Activated CD4-positive, alpha-beta T cell treated with anti-CD3 and anti-CD28 coated beads, Interleukin-2, amount 50 U/mL, for 48 hours (primary cell): Measurements from ENCODE around the gene RPA1.
A peak's percentile ranks its signal among the peaks of the same experiment; 100 is the strongest.
"Not testable (repeated sequence)": the region's sequence is repeated elsewhere in the genome, so short reads cannot be mapped to it uniquely, and the experiment has no call there.

Experiments used
- DNase-seq, 2 experiments: peaks; one replicate each; pipeline ENCODE4 v3.0.0-alpha.2; 2020

The RPA1 gene

DNA sequence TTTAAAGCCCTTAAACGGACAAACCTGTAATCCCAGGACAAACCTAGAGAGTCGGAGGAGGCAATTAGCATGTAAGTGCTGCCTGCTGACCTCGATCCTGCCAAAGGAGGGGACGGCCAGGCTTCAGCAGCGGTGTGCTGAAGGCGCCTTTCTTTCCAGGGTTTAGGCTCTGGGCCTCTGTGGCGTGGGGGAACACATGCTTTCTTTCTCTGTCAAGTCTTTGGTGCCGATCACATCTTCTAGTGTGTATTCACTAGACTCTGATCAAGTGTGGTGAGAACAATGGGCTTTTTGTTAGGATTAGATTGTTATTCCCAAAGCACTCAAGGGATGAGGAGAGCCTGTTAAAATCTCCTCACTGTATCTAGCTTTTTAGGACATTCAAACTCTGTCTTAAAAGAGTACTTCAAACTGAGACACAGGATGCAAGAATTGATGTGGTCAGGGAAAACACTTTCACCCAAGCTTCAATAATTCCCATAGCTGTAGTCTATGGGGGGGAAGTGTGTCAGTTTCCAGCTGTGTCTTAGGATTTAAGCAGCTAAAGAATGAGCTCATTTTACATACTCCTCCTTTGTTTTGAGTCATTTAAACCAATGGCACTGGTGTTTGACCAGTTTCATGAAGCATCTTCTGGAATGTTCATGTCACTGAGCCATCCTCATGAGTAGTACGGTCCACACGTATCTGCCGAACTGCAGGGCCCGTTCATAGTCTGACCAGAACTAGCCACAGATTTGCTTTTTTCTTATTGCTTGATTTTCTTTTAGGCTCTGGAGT is 51.2 kb downstream of the RPA1 start:
- DNase-seq: no peak

DNA sequence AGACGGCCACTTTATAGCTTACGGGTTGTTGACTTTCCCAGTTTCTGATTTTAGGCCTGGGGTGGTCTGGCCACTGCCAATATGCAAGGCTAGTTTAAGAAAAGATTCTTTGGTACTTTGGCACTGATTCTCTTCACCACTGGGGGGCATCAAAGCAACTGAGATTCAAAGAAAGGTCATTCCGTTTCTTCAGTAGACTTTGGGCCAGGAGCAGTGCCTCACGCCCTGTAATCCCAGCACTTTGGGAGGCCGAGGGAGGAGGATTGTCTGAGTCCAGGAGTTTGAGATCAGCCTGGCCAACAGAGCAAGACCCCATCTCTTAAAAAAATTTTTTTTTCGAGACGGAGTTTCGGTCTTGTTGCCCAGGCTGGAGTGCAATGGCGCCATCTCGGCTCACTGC is 53.0 kb downstream of the RPA1 start:
- DNase-seq: peak in 1 of 2 experiments; percentile 23

DNA sequence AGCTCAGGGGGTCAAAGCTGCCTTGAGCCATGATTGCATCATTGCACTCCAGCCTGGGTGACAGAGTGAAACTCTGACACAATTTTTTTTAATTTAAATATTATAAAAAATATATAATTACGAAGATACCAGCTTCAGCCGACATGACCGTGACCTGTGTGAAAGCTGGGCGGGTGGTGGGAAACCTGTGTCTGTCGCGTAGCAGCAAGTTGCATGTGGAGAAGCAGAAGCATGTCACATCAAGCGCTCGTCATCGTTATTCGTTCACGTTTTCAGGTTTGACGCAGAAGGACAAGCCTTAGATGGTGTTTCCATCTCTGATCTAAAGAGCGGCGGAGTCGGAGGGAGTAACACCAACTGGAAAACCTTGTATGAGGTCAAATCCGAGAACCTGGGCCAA is 53.7 kb downstream of the RPA1 start:
- DNase-seq: no peak

DNA sequence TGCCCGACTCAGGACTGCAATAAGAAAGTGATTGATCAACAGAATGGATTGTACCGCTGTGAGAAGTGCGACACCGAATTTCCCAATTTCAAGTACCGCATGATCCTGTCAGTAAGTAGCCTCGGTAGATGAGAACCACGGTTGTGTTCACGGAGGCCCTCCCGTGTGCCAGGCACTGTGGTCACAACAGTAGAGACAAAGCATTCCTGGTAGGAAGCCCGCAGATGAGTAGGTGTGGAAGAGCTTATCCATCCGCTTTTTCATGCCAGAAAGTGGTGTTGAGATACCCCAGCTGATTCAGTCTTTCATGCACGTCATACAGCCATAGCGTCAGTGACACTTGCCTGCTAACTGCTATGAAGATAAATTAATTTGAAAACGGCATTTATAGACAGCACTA is 58.9 kb downstream of the RPA1 start:
- no peak for DNase-seq

DNA sequence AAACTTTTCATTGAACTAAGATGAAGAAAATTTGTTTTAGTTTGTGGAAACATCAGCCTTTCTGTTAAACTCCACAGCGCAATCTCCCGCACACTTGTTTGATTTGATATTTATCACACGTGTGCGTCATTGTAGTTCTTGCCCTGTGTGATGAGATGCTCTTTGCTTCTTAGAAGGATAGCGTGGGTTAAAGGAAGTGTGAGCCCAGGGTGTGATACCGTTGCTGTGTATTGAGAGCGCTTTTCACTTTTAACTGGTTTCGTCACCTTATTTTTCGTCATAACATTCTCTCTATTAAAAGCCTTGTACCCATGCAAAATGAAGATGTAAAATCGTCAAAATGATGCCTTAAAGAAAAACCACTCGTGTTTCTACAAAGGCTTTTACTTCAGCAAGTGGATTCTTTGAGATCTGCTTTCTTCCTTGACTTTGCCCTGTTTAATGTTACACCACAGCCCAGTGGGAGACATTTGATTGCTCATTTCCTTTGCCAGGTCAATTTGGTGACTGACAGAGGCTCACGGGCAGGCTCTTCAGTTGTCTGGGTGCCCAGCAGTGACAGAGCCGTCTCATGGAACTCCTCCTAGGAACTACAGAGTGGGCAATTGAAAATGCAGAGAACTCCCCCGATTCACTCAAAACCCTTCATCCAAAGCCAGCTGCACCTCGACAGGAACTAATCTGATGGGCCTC is 61.1 kb downstream of the RPA1 start:
- DNase-seq: no peak

DNA sequence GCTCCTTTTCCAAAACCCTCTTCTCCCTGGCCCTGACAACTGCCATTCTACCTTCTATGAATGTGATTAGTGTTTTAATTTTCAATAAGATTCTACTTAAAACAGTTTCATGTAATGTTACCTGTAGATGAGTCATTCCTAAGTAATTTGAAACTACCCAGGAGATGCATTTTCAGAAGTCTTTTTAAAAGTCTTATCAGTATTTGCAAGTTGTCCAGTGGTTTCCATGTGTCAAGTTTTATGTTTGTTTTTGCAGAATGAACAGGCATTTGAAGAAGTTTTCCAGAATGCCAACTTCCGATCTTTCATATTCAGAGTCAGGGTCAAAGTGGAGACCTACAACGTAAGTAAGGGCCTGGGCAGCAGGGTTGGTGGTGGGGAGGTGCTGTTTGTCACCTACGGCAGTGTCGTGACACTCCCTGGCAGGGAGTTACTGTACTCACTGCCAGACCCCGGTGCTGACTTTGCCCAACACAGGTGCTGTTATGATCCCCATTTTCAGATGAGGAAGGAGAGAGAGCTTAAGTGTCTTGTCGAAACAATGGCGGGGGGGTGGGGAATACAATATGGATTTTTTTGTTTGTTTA is 65.0 kb downstream of the RPA1 start:
- DNase-seq: no peak

DNA sequence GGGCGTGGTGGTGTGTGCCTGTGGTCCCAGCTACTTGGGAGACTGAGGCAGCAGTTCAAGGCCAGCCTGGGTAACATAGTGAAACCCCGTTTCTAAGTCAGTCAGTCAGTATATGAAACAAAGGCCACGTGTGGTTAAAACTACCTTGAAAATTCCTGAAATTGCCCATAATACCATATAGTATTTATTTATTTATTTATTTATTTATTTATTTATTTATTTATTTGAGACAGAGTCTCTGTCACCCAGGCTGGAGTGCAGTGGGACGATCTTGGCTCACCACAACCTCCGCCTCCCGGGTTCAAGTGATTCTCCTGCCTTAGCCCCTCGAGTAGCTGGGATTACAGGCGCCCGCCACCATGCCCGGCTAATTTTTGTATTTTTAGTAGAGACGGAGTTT is 65.7 kb downstream of the RPA1 start:
- DNase-seq: not testable (repeated sequence)

DNA sequence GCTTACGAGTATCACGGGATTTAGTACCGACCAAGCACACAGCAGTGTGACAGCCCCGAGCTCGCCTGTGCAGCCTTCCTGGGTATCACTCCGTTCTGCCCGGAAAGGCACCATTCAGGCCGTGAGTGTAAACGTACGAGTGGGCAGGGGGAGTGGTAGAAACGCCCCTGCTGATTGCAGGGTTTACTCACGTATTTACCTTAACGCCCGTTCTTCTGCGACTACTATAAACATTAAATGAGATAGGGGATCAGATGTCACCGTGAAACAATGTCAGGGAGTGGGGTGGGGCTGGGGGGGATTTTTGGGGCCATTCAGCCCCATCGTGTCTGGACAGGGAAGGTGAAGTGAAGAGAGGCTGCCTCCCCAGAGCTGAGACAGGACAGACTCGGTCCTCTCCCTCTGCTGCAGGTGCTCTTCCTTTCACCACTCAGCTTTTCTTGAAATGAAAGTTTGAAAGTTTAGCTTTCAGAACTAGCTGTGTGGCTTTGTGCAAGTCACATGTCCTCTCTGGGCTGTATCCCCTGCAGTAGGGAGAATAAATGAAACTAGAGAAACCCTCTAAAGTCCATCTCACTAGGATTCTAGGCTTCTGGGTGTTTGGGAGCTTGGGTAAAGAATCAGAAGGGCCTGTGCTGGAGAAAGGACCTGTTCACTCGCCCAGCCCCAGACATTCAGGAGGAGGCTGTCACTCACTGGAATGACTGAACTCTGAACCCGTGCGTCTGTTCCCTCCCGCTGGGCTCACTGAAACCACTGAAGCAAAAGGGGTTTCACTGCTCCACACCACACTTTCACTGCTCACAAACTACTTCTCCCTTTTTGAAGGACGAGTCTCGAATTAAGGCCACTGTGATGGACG is 66.7 kb downstream of the RPA1 start:
- no peak for DNase-seq

DNA sequence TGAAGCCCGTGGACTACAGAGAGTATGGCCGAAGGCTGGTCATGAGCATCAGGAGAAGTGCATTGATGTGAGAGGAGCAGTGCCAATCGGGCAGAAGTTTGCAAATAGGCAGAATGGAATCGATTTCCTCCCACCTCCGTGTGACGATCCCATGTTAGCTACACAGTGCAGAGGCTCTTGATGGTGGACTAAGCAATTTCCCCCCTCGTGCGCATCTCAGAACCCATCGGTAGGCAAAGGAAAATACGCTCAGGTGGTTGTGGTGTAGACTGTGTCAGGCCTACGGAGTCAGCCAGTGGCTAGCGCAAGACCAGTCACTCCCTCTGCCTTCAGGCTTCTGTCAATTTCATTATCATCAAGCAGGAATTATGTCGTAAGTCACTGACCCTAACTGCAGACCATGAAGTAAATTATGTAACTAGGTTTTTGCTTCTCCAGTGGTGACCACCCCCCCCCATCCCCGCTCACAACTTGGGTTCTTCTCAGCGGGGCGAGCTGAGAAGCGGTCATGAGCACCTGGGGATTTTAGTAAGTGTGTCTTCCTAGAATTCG is 67.4 kb downstream of the RPA1 start:
- DNase-seq: no peak

DNA sequence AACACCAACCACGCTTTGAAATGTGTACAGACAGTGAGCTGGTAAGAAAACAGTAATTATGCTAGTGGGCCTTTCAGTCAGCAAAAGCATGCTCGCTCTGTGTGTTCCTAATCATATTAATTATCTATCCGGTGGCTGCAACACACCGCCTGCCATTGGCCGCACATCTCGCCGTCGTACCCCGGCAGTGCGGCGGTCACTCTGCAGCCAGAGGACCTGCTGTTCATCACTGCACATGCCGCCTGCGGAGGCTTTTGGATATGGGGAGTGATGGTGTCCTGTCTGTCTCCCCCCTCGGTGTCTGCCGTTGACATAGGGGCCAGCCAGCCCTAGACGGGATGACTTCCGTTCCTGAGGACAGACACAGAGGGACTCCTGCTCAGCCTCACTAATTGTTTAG is 68.5 kb downstream of the RPA1 start:
- DNase-seq: no peak

DNA sequence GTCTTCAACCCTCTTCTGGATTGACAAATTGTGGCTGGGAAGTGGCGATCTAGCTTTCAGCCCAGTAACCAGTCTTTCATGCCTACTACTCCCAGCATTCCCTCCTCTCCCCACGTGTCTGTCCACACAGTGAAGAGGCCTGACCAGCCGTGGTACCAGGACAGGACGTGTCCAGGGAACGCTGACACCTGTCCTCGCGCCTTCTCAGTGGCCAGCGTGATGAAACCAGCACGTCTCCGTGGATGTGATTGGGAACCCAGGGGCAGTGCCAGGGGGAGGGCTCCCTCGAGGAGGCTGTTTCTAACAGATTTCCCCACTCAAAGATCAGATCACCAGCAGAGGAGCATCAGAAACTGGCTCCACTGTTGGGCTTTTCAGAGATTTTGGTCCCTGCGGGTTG is 69.1 kb downstream of the RPA1 start:
- DNase-seq: no peak

DNA sequence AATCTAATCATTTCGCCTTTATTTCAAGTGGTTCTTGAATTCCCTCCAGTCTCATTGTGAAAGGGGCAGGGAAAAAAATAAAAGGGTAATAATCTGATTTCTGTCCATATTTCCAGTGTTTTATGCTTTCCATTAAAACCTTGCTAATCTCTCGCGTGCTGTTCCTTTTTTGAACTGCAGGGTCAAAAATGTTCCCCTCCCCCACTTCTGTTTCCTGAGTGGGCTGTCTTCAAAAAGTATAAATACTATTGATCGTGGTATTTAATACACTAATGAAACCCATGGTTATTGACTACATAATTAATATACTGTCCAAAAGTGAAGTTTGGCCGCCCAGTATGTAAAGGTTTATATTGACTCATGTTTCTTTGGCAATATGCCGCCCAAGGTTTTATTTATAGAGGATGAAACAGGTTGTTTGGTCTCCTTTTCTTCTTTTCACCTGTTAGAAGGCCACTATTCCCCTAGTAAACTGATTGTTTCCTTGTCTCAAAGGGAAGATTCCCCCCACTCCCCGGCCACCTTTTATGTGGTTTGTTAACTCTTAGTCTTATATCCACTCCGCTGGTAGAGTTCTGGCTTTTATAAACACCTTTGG is 69.7 kb downstream of the RPA1 start:
- no peak for DNase-seq

DNA sequence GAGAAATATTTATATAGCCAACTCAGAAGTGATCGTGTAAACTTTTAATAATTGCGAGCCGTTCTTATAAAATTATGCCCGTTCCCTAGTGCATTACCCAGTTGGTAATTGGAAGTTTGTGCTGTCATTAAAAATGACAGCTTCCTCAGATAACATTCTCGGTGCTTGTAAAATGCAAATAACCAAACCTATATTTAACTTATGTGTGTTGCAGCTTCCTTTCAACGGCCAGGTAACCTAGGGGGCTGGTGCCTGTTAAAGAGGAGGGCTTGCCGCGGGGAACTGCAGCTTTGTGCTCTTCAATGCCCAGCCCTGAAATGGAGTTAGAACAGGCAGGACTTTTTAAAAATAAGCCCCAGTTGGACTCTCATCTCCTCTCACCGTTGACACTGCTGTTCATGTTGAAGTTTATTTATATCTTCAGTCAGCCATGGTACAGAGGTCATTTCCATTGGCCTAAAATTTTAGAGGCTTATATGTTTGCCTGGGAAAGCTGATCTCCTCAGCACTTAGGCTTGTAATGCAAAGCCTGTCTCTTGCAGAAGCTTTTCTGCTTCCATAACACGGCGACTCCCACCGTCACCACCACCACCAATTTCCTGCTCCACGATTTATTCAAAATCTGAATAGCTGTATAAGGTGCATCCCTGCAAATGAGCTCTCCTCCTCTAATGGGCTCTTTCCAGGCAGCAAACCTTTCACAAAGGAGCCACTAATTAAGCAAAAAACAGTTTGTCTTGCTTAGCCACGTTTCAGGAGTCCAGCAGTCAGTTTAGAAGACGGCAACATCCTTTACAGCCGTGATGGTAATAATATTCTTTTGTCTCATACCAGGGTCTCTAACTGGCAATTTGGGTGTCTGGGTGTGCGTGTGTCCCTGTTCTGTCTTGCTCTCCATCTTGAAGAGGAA is 74.7 kb downstream of the RPA1 start:
- no peak for DNase-seq

DNA sequence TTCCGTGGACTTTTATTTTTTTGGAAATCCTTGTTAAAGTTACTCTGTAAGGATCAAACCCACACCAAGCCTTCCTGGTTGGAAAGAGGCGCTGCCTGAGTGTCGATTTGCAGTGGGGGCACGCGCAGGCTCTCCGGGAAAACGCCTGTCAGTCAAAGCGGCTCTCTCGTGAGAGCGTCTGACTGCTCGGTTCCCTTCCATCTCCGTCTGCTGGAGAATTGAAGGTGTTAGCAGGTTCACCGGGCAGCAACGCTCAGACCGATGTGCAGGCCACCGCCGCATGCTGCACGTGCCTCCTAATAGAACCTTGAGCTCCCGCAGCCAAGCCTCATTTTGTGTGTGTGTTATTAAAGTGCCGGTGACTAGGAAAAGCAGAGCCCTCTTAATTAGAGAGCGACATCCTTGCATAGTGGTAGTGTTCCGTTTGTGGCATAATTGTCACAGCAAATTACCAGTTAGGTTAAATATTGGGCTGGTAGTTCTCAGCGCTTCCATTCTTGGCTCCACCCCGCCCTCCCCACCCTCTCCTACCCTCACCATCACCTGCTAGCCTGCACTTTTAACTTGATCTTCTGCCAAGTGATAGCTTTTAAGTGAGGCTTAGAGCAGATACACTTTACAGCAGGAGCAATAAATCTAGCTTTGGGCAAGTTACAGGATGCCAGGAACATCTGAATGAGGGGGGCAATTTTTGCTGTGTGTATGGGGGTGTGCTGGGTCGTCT is 75.5 kb downstream of the RPA1 start:
- DNase-seq: no peak

DNA sequence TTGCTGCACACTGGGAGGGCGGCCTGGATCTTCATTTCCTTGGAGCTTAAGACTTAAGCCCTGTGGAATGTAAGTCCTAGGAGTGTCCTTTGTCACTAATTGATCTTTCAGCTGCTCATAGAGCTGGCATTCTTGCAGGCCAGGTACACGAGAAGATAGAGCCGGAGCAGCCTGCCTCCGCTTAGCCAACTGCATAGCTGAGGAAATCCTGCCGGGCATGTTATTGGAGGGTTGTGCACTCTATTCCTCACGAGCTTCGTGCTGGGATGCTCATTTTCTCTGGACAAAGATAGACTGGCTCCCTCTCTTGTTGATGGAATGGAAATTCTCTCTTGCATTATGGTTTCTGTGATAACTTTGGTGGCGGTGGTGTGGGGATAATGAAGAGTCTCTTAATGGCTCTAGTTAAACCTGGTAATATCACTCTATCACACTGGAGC is 76.9 kb downstream of the RPA1 start:
- DNase-seq: no peak

DNA sequence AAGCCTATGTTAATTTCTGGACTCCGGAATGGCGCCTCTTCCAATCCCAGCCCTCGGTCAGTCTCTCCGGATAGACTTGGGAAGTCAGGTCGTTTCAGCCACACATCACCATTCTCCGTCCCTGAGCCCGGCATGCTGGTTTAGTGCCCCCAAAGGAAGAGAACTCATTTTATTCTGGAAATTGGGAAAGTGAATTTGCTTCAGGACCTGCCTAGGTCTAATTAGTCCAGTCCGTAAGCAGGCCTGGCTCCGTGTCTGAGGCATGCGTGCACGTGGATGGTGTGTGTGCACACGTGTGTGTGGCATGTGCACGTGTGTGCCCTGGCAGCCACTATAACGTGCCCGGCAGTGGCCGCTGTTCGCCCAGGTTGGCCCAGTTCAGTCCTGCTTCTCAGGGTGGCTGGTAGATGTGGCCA is 77.4 kb downstream of the RPA1 start:
- DNase-seq: no peak

DNA sequence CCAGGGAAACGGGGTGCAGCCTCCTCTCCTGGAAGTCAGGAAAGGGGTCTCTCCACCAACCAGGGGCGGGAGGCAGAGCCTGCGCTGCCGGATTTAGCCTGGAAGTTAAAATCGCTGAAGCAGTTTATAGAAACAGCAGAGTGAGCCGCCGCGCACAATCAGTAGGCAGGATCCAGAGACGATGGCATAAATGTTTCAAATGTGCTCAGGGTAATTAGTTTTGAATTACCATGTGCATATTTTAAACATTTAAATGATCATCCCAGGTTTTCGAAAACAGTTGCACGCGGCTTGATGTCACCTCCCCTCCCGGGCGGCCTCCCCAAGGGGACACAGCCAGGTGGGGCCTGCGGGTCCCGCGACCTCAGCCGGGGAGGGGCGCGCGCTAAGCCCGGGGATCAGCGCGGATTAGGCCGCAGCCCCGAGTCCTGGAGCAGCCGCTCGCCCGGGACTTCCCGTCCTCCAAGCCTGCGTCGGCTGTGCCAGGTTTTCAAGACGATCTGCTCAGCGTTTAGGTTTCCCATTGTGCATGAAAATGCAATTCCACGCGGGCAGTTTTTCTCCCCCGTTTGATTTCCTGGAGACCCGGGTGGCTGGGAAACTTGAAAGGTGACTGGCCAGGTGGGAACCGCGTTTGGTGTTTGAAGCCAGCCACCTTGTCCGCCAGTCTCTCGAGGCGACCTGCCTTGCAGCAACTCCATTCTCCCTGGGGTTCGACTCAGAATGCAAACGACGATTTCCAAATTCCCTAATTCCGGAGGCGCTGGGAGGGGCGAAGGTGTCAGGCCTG is 78.3 kb downstream of the RPA1 start:
- DNase-seq: peak; percentile 5 to 13

DNA sequence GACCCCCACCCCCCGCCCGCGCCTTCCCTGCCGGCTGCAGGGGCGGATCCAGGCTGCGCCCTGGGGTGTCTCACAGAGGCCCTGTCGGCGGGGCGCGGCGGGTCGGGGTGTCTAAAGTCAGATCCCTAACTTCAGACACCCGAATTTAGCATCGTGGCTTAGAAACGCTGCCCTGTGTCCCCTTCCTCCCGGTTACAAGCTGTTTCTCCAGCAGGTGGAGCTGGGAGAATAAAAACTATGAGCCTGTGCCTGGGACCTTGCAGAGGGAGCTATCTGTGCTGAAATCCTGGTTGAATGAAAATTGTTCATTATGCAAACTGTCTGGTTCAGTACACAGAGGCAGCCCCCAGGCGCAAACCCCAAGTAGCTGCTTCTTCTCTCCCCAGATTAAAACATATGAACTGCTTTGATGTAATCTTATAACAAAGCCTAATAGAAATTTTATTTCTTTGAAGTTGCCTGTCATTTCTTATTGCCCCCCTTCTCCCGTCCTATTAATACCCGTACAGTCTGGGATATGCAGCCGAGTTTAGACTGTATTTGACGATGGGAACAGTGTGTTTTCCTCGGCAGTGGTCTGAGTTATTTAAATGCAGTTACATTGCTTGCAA is 79.0 kb downstream of the RPA1 start:
- peak; percentile 29 to 52 for DNase-seq

DNA sequence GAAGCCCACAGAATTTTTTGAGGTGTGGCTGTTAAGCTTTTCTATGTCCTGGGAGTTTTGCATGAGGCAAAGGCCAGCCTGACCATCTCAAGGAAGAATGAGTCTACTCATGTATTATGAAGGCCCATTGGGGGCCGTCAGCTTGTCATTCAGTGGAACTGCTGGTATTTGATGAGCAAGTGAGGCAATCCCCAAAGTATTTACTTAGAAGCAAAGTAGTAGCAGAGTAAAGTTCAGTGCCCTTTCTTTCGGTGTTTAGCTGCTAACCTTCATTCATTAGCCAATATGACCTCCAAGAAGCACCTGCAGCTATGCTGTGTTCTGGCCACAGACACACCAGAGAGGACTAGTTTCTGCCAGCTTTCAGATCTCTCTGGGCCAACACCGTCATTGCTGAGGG is 80.2 kb downstream of the RPA1 start:
- DNase-seq: no peak
